Measurements from ENCODE around the gene P2RY8. TPM values are rescaled to one million over a fixed set of nuclear protein-coding genes. Genes with fewer than 3 reads are reported as not detected.

The P2RY8 gene
- total RNA-seq, 1 experiment from 2014 or later: 0.44 TPM

GRCh38 chrX:1554469-1555210 is 17.7 kb upstream of the P2RY8 start:
- Histone ChIP-seq H3K4me2 (ENCODE audit: low read length) (no peak overlapping the region), H3K27me3 (ENCODE audit: insufficient read depth, low read length) (no peaks in the 10 kb centered on the region), H3K4me3 (replicated peaks in 1 of 2; ENCODE audit: low read depth in 1 of 2, low read length in 2 of 2) (no peak overlapping the region), H4K20me1 (ENCODE audit: insufficient read depth) (no peaks in the 10 kb centered on the region), H3K36me3 (ENCODE audit: control insufficient read depth in 1 of 2, insufficient read depth in 2 of 2, low read length in 2 of 2) (no peaks in the 10 kb centered on the region), H3K27ac (ENCODE audit: low read depth, low read length) (no peak overlapping the region), H2AFZ (ENCODE audit: low read depth, low read length, poor library complexity, severe bottlenecking) (no peak overlapping the region), H3K4me1 (ENCODE audit: control insufficient read depth in 1 of 2, insufficient read depth in 2 of 2, low read length in 2 of 2) (no peaks in the 10 kb centered on the region), H3K79me2 (ENCODE audit: insufficient read depth, low read length) (no peaks in the 10 kb centered on the region), H3K9ac (ENCODE audit: low read length) (no peak overlapping the region), H3K9me3 (ENCODE audit: control insufficient read depth in 1 of 2, insufficient read depth in 1 of 2, low read depth in 1 of 2, low read length in 2 of 2) (no peaks in the 10 kb centered on the region), H3K9me2 (ENCODE audit: insufficient read depth) (no peaks in the 10 kb centered on the region)
- ChIA-PET CTCF (no interaction called here), RAD21 (ENCODE audit: low non-redundant PET in 1 of 2, low total read pairs in 2 of 2, uncharacterized antibody in 2 of 2, unreplicated experiment in 2 of 2) (no interaction called here), POLR2A (no interaction called here)
- ATAC-seq (no peak), DNase-seq (ENCODE audit: low read depth, low spot score) (no peak)
- intact Hi-C loops (cut with micrococcal nuclease): no loop called here
- no TSS peak for BruUV-seq (replicated peaks)
- TF ChIP-seq REST (IDR thresholded peaks at IDR 0.05; ENCODE audit: low read depth) (no peak), ELF1 (IDR thresholded peaks at IDR 0.05; ENCODE audit: borderline replicate concordance, low read depth) (no peak), YY1 (IDR thresholded peaks at IDR 0.05; ENCODE audit: extremely low read depth, insufficient replicate concordance, low read depth, low read length) (no peak), SRF (IDR thresholded peaks at IDR 0.05; ENCODE audit: low read depth) (no peak), EZH2 (IDR thresholded peaks at IDR 0.05) (no peak), MAX (IDR thresholded peaks at IDR 0.05) (no peak), ATF3 (IDR thresholded peaks at IDR 0.05) (no peak), CBX3 (IDR thresholded peaks at IDR 0.05; ENCODE audit: low read depth) (no peak), SP1 (IDR thresholded peaks at IDR 0.05; ENCODE audit: low read depth) (no peak), FOSL1 (IDR thresholded peaks at IDR 0.05; ENCODE audit: low read depth) (no peak), POLR2AphosphoS5 (IDR thresholded peaks at IDR 0.05; ENCODE audit: low read depth, low read length) (no peak), EGR1 (IDR thresholded peaks at IDR 0.05; ENCODE audit: low read depth) (no peak), JUND (IDR thresholded peaks at IDR 0.05) (no peak), ZNF274 (IDR thresholded peaks at IDR 0.05; ENCODE audit: low read depth, low read length) (no peak), POLR2A (IDR thresholded peaks at IDR 0.05; ENCODE audit: borderline replicate concordance, extremely low read depth, insufficient read depth, insufficient read length) (no peak), TCF7L2 (IDR thresholded peaks at IDR 0.05; ENCODE audit: borderline replicate concordance, extremely low read depth, insufficient read depth, insufficient read length) (no peak)

Data from HCT116 (cell line).